Esophagus squamous epithelium (tissue), 4 donors: Measurements from ENCODE around the gene POU2AF3.
A peak's percentile ranks its signal among the peaks of the same experiment; 100 is the strongest.

Experiments
- CTCF ChIP-seq, 6 experiments: fragments of 450-650 bp in 4 of 6; fragments of 200-600 bp in 2 of 6; sonication (generic) in 2 of 6; IDR thresholded peaks; one replicate each; pipeline ENCODE4 v1.5.1; 2016 to 2019; ENCODE audit warnings: antibody characterized with exemption in 6 of 6, mild to moderate bottlenecking in 4 of 6, moderate library complexity in 4 of 6
- POLR2A ChIP-seq, 4 donors: fragments of 450-650 bp; IDR thresholded peaks; one replicate each; pipeline ENCODE4 v1.6.1; 2017; ENCODE audit warnings: antibody characterized with exemption in 4 of 4, mild to moderate bottlenecking in 4 of 4, moderate library complexity in 3 of 4

- TF ChIP-seq CTCF (IDR thresholded peaks at IDR 0.05) (peak in 5 of 6 experiments; percentile 21 to 57 (median 34)), POLR2A (IDR thresholded peaks at IDR 0.05) (no peak)
Measured at GRCh38 chr11:111299101-111300026, 1.0 kb downstream of the POU2AF3 start.
